DOHH2 (cell line): ENCODE data around the gene SNRPE.

Experiments
- H3F3A ChIP-seq: fragments of 200-600 bp; sonication (generic), shearing (Covaris generic); 2 replicates; pipeline ENCODE4 v1.6.0; 2016; ENCODE audit warnings: antibody characterized with exemption, mild to moderate bottlenecking; ENCODE audit not compliant: control insufficient read depth, insufficient read depth
- H3K27ac ChIP-seq: fragments of 200-600 bp; sonication (generic); 2 replicates; pipeline ENCODE4 v1.5.1; 2014; ENCODE audit warnings: low read depth, mild to moderate bottlenecking, low read length, moderate library complexity
- H3K27me3 ChIP-seq: fragments of 200-600 bp; sonication (generic); 2 replicates; pipeline ENCODE4 v1.6.1; 2014; ENCODE audit warnings: mild to moderate bottlenecking, low read length, mixed read lengths; ENCODE audit not compliant: control insufficient read depth
- H3K36me3 ChIP-seq: fragments of 200-600 bp; sonication (generic); 2 replicates; pipeline ENCODE4 v1.6.1; 2014; ENCODE audit warnings: mild to moderate bottlenecking, low read length, moderate library complexity, mixed read lengths; ENCODE audit not compliant: control insufficient read depth
- H3K4me1 ChIP-seq: fragments of 200-600 bp; sonication (generic); 2 replicates; pipeline ENCODE4 v1.6.1; 2014; ENCODE audit warnings: mild to moderate bottlenecking, low read length, mixed read lengths; ENCODE audit not compliant: control insufficient read depth
- H3K4me2 ChIP-seq: fragments of 200-600 bp; sonication (generic); 2 replicates; pipeline ENCODE4 v1.6.0; 2014; ENCODE audit warnings: mild to moderate bottlenecking, low read length, moderate library complexity
- H3K4me3 ChIP-seq: fragments of 200-600 bp; sonication (generic); 2 replicates; pipeline ENCODE4 v1.5.1; 2014; ENCODE audit warnings: mild to moderate bottlenecking, low read length, mixed read lengths
- H3K79me2 ChIP-seq: fragments of 200-600 bp; sonication (generic); 2 replicates; pipeline ENCODE4 v1.6.1; 2014; ENCODE audit warnings: mild to moderate bottlenecking, low read length, mixed read lengths; ENCODE audit not compliant: control insufficient read depth
- H3K9me2 ChIP-seq: fragments of 200-600 bp; sonication (generic); replicated peaks from 2 replicates; pipeline ENCODE4 v1.6.1; 2014; ENCODE audit warnings: mild to moderate bottlenecking, low read length, mixed read lengths; ENCODE audit not compliant: control insufficient read depth
- H3K9me3 ChIP-seq: fragments of 200-600 bp; sonication (generic); 2 replicates; pipeline ENCODE4 v1.6.1; 2014; ENCODE audit warnings: antibody characterized with exemption, low read length, mixed read lengths; ENCODE audit not compliant: control insufficient read depth, insufficient read depth
- H4K20me1 ChIP-seq: fragments of 200-600 bp; sonication (generic); 2 replicates; pipeline ENCODE4 v1.6.0; 2014; ENCODE audit warnings: low read depth, mild to moderate bottlenecking, antibody characterized with exemption, low read length, moderate library complexity; ENCODE audit not compliant: control insufficient read depth, insufficient read depth
- CTCF ChIP-seq: fragments of 200-600 bp; sonication (generic); IDR thresholded peaks from one replicate; pipeline ENCODE4 v1.5.1; 2014; ENCODE audit warnings: antibody characterized with exemption, mild to moderate bottlenecking, low read depth, low read length; ENCODE audit not compliant: poor library complexity, severe bottlenecking
- EZH2phosphoT487 ChIP-seq: fragments of 200-600 bp; sonication (generic); IDR thresholded peaks from 2 replicates; pipeline ENCODE4 v1.6.1; 2017; ENCODE audit warnings: borderline replicate concordance, mild to moderate bottlenecking, antibody characterized with exemption, low read length, moderate library complexity, mixed read lengths

The SNRPE gene

GRCh38 chr1:203835476-203835875 is 25.9 kb upstream of the SNRPE start:
- Histone ChIP-seq H3F3A (peaks cover 2% of the 10 kb centered on the region; the same call in 1 of the 2 replicates), H3K36me3 (peaks cover 83% of the 10 kb centered on the region), H3K9me2 (no peaks in the 10 kb centered on the region), H3K27ac (no peak overlapping the region), H3K27me3 (no peaks in the 10 kb centered on the region), H3K4me1 (no peaks in the 10 kb centered on the region), H3K4me3 (no peak overlapping the region), H3K79me2 (no peaks in the 10 kb centered on the region), H3K4me2 (no peak overlapping the region), H3K9me3 (no peaks in the 10 kb centered on the region), H4K20me1 (no peaks in the 10 kb centered on the region)
- no peak for TF ChIP-seq EZH2phosphoT487
- TF ChIP-seq CTCF, result no peak

GRCh38 chr1:203839081-203839480 is 22.3 kb upstream of the SNRPE start:
- no peaks in the 10 kb centered on the region for H3K9me3 ChIP-seq
- no peaks in the 10 kb centered on the region for H3K4me1 ChIP-seq
- H4K20me1 ChIP-seq, result no peaks in the 10 kb centered on the region
- no peaks in the 10 kb centered on the region for H3K9me2 ChIP-seq
- no peak overlapping the region for H3K4me3 ChIP-seq
- H3K4me2 ChIP-seq, result no peak overlapping the region
- TF ChIP-seq EZH2phosphoT487 (no peak), CTCF (no peak)
- H3K79me2 ChIP-seq, result no peaks in the 10 kb centered on the region
- peaks cover 69% of the 10 kb centered on the region for H3K36me3 ChIP-seq
- no peaks in the 10 kb centered on the region for H3K27me3 ChIP-seq
- peaks cover 2% of the 10 kb centered on the region; the same call in 1 of the 2 replicates for H3F3A ChIP-seq
- no peak overlapping the region for H3K27ac ChIP-seq

GRCh38 chr1:203840208-203840808 is 21.1 kb upstream of the SNRPE start:
- H4K20me1 ChIP-seq, result no peaks in the 10 kb centered on the region
- H3K4me1 ChIP-seq, result no peaks in the 10 kb centered on the region
- H3K27me3 ChIP-seq, result no peaks in the 10 kb centered on the region
- no peak overlapping the region for H3K4me2 ChIP-seq
- TF ChIP-seq EZH2phosphoT487 (no peak), CTCF (no peak)
- H3K9me2 ChIP-seq, result no peaks in the 10 kb centered on the region
- H3F3A ChIP-seq, result no peaks in the 10 kb centered on the region
- peaks cover 67% of the 10 kb centered on the region for H3K36me3 ChIP-seq
- no peaks in the 10 kb centered on the region for H3K9me3 ChIP-seq
- no peak overlapping the region for H3K27ac ChIP-seq
- no peak overlapping the region for H3K4me3 ChIP-seq
- no peaks in the 10 kb centered on the region for H3K79me2 ChIP-seq
